Mesothelial cell of epicardium (in vitro differentiated cells): ENCODE measurements around the gene HPCAL1. TPM values are rescaled to one million over a fixed set of nuclear protein-coding genes. Genes with fewer than 3 reads are reported as not detected.

Experiments
- DNase-seq, 2 experiments: peaks; one replicate each; pipeline ENCODE4 v3.0.0; 2021; ENCODE audit warnings: low spot score in 2 of 2; ENCODE audit not compliant: unreplicated experiment in 2 of 2
- H3K27ac Mint-ChIP-seq: 2 replicates; pipeline ENCODE4 v1.8.0; 2021; ENCODE audit warnings: mixed read lengths
- H3K27me3 Mint-ChIP-seq: 2 replicates; pipeline ENCODE4 v1.8.0; 2021; ENCODE audit warnings: low read depth, mixed read lengths
- H3K36me3 Mint-ChIP-seq: 2 replicates; pipeline ENCODE4 v1.8.0; 2021; ENCODE audit warnings: mixed read lengths
- H3K4me1 Mint-ChIP-seq: 2 replicates; pipeline ENCODE4 v1.8.0; 2021; ENCODE audit warnings: mixed read lengths
- H3K4me3 Mint-ChIP-seq: 2 replicates; pipeline ENCODE4 v1.8.0; 2021; ENCODE audit warnings: mild to moderate bottlenecking, moderate library complexity, mixed read lengths
- H3K9me3 Mint-ChIP-seq: 2 replicates; pipeline ENCODE4 v1.8.0; 2021; ENCODE audit warnings: mixed read lengths
- CTCF ChIP-seq: fragments of 200-600 bp; sonication (generic); IDR thresholded peaks from one replicate; pipeline ENCODE4 v1.5.0; 2021; ENCODE audit warnings: antibody characterized with exemption; ENCODE audit not compliant: unreplicated experiment
- total RNA-seq: library from RNA; stranded (reverse); gene quantifications from 3 replicates; pipeline ENCODE4 v1.2.1, GENCODE V29; 2021

HPCAL1 gene
- total RNA-seq, 1 donor from 2014 or later: 17.5 TPM

- no peak for DNase-seq
- no peak for TF ChIP-seq CTCF
- no peak overlapping the region for H3K27ac Mint-ChIP-seq
- no peak overlapping the region for H3K4me3 Mint-ChIP-seq
- no peaks in the 10 kb centered on the region for H3K27me3 Mint-ChIP-seq
- H3K36me3 Mint-ChIP-seq: peaks cover 9% of the 10 kb centered on the region
- no peaks in the 10 kb centered on the region for H3K4me1 Mint-ChIP-seq
- H3K9me3 Mint-ChIP-seq: no peaks in the 10 kb centered on the region
Observed at GRCh38 chr2:10400002-10400401, 97.3 kb downstream of the HPCAL1 start.

- Mint-ChIP-seq H3K4me3 (no peak overlapping the region), H3K4me1 (no peaks in the 10 kb centered on the region), H3K36me3 (peaks cover 9% of the 10 kb centered on the region), H3K27me3 (no peaks in the 10 kb centered on the region), H3K27ac (no peak overlapping the region), H3K9me3 (no peaks in the 10 kb centered on the region)
- no peak for DNase-seq
- TF ChIP-seq CTCF: no peak
Observed at GRCh38 chr2:10400568-10400977, 97.9 kb downstream of the HPCAL1 start.

GRCh38 chr2:10400978-10401951, 98.6 kb downstream of the HPCAL1 start:
- Mint-ChIP-seq H3K27me3 (no peaks in the 10 kb centered on the region), H3K4me1 (no peaks in the 10 kb centered on the region), H3K36me3 (peaks cover 9% of the 10 kb centered on the region), H3K4me3 (no peak overlapping the region), H3K27ac (no peak overlapping the region), H3K9me3 (no peaks in the 10 kb centered on the region)
- DNase-seq: no peak
- TF ChIP-seq CTCF: no peak

- H3K27ac Mint-ChIP-seq: no peak overlapping the region
- H3K27me3 Mint-ChIP-seq: no peaks in the 10 kb centered on the region
- H3K4me3 Mint-ChIP-seq: no peak overlapping the region
- H3K36me3 Mint-ChIP-seq: peaks cover 9% of the 10 kb centered on the region
- H3K9me3 Mint-ChIP-seq: no peaks in the 10 kb centered on the region
- no peaks in the 10 kb centered on the region for H3K4me1 Mint-ChIP-seq
- no peak for DNase-seq
- no peak for TF ChIP-seq CTCF
Observed at GRCh38 chr2:10402062-10402585, 99.4 kb downstream of the HPCAL1 start.

- Mint-ChIP-seq H3K36me3 (peaks cover 9% of the 10 kb centered on the region), H3K9me3 (no peaks in the 10 kb centered on the region), H3K4me3 (no peak overlapping the region), H3K27me3 (no peaks in the 10 kb centered on the region), H3K4me1 (no peaks in the 10 kb centered on the region), H3K27ac (no peak overlapping the region)
- TF ChIP-seq CTCF: no peak
- DNase-seq: no peak
Observed at GRCh38 chr2:10402653-10403215, 100.0 kb downstream of the HPCAL1 start.
